ENCODE results near the gene IDI2. TPM values are rescaled to one million over a fixed set of nuclear protein-coding genes. Genes with fewer than 3 reads are reported as not detected.
"Not testable (repeated sequence)": the region's sequence is repeated elsewhere in the genome, so short reads cannot be mapped to it uniquely, and the experiment has no call there.

Gene IDI2
- total RNA-seq, 1 donor = not detected

- peaks cover 84% of the 10 kb centered on the region for H3K36me3 ChIP-seq (ENCODE audit: insufficient read depth, low read length)
- no peak for DNase-seq (ENCODE audit: insufficient read length, low spot score, missing footprints)
- no peak overlapping the region for H3K4me3 ChIP-seq (ENCODE audit: insufficient read depth, low read length)
- H3K79me2 ChIP-seq (ENCODE audit: insufficient read depth, low read length) = peaks cover 12% of the 10 kb centered on the region
- peaks cover 11% of the 10 kb centered on the region for H4K20me1 ChIP-seq (ENCODE audit: insufficient read depth, low read length)
- no peak overlapping the region for H3K4me2 ChIP-seq (ENCODE audit: insufficient read depth, low read length)
- H3K4me1 ChIP-seq (ENCODE audit: insufficient read depth, low read length) = no peaks in the 10 kb centered on the region
- no peak for TF ChIP-seq CTCF (IDR thresholded peaks at IDR 0.05; ENCODE audit: extremely low read depth, low read depth, low read length)
- no peaks in the 10 kb centered on the region for H3K9me3 ChIP-seq (ENCODE audit: low read depth, low read length)
- no peak overlapping the region for H2AFZ ChIP-seq (ENCODE audit: low read length)
- H3K27ac ChIP-seq (ENCODE audit: low read depth, low read length) = no peak overlapping the region
- H3K27me3 ChIP-seq (ENCODE audit: insufficient read depth, low read length) = no peaks in the 10 kb centered on the region
Measured at GRCh38 chr10:1011696-1012095, 14.0 kb downstream of the IDI2 start.

GRCh38 chr10:1010703-1011102, 15.0 kb downstream of the IDI2 start:
- Histone ChIP-seq H3K4me1 (ENCODE audit: insufficient read depth, low read length) (no peaks in the 10 kb centered on the region), H4K20me1 (ENCODE audit: insufficient read depth, low read length) (peaks cover 11% of the 10 kb centered on the region), H3K4me3 (ENCODE audit: insufficient read depth, low read length) (no peak overlapping the region), H2AFZ (ENCODE audit: low read length) (no peak overlapping the region), H3K4me2 (ENCODE audit: insufficient read depth, low read length) (no peak overlapping the region), H3K27ac (ENCODE audit: low read depth, low read length) (no peak overlapping the region), H3K9me3 (ENCODE audit: low read depth, low read length) (no peaks in the 10 kb centered on the region), H3K79me2 (ENCODE audit: insufficient read depth, low read length) (peaks cover 12% of the 10 kb centered on the region), H3K27me3 (ENCODE audit: insufficient read depth, low read length) (no peaks in the 10 kb centered on the region), H3K36me3 (ENCODE audit: insufficient read depth, low read length) (peaks cover 84% of the 10 kb centered on the region)
- no peak for DNase-seq (ENCODE audit: insufficient read length, low spot score, missing footprints)
- TF ChIP-seq CTCF (IDR thresholded peaks at IDR 0.05; ENCODE audit: extremely low read depth, low read depth, low read length) = no peak

- DNase-seq (ENCODE audit: insufficient read length, low spot score, missing footprints); H3K9me3 ChIP-seq (ENCODE audit: low read depth, low read length); H3K4me3 ChIP-seq (ENCODE audit: insufficient read depth, low read length); H2AFZ ChIP-seq (ENCODE audit: low read length); H3K27me3 ChIP-seq (ENCODE audit: insufficient read depth, low read length); H3K4me2 ChIP-seq (ENCODE audit: insufficient read depth, low read length); H3K27ac ChIP-seq (ENCODE audit: low read depth, low read length); H3K4me1 ChIP-seq (ENCODE audit: insufficient read depth, low read length): not testable (repeated sequence)
- Histone ChIP-seq H3K79me2 (ENCODE audit: insufficient read depth, low read length) (peaks cover 16% of the 10 kb centered on the region), H3K36me3 (ENCODE audit: insufficient read depth, low read length) (peaks cover 87% of the 10 kb centered on the region), H4K20me1 (ENCODE audit: insufficient read depth, low read length) (peaks cover 11% of the 10 kb centered on the region)
Measured at GRCh38 chr10:1009947-1010346, 15.7 kb downstream of the IDI2 start.

- TF ChIP-seq CTCF (IDR thresholded peaks at IDR 0.05; ENCODE audit: extremely low read depth, low read depth, low read length) = no peak
Measured at GRCh38 chr10:1009071-1009494, 16.6 kb downstream of the IDI2 start.

More at GRCh38 chr10:1009071-1009494, 16.6 kb downstream of the IDI2 start:
- Histone ChIP-seq H3K4me1 (ENCODE audit: insufficient read depth, low read length) (no peaks in the 10 kb centered on the region), H3K4me2 (ENCODE audit: insufficient read depth, low read length) (no peak overlapping the region), H3K4me3 (ENCODE audit: insufficient read depth, low read length) (no peak overlapping the region), H3K27ac (ENCODE audit: low read depth, low read length) (no peak overlapping the region), H4K20me1 (ENCODE audit: insufficient read depth, low read length) (peaks cover 18% of the 10 kb centered on the region), H2AFZ (ENCODE audit: low read length) (no peak overlapping the region), H3K79me2 (ENCODE audit: insufficient read depth, low read length) (peaks cover 24% of the 10 kb centered on the region), H3K9me3 (ENCODE audit: low read depth, low read length) (no peaks in the 10 kb centered on the region), H3K36me3 (ENCODE audit: insufficient read depth, low read length) (peaks cover 87% of the 10 kb centered on the region), H3K27me3 (ENCODE audit: insufficient read depth, low read length) (no peaks in the 10 kb centered on the region)
- no peak for DNase-seq (ENCODE audit: insufficient read length, low spot score, missing footprints)
